ENCODE measurements around the gene DAB2. TPM values are rescaled to one million over a fixed set of nuclear protein-coding genes. Genes with fewer than 3 reads are reported as not detected.

DAB2 gene
- total RNA-seq, 1 experiment from 2014 or later = 135 TPM

GRCh38 chr5:39469176-39469575, 44.4 kb upstream of the DAB2 start:
- intact Hi-C loops (cut with micrococcal nuclease; ENCODE audit: unreplicated experiment) = no loop called here
- Mint-ChIP-seq H3K27me3 (ENCODE audit: insufficient read depth, unreplicated experiment) (no peaks in the 10 kb centered on the region), H3K27ac (ENCODE audit: unreplicated experiment) (no peak overlapping the region), H3K4me3 (ENCODE audit: unreplicated experiment) (no peak overlapping the region), H3K4me1 (ENCODE audit: low read depth, unreplicated experiment) (no peaks in the 10 kb centered on the region), H3K9me3 (ENCODE audit: unreplicated experiment) (no peaks in the 10 kb centered on the region), H3K36me3 (ENCODE audit: insufficient read depth, unreplicated experiment) (no peaks in the 10 kb centered on the region)
- ChIA-PET POLR2A (no interaction called here), CTCF (no interaction called here)
- no peaks in the 10 kb centered on the region for H3K36me3 ChIP-seq (ENCODE audit: control insufficient read depth, insufficient read depth, low read length)
- H3K27me3 ChIP-seq (replicated peaks; ENCODE audit: control insufficient read depth, insufficient read depth, low read length) = no peaks in the 10 kb centered on the region
- no peaks in the 10 kb centered on the region for H3K9me3 ChIP-seq
- BruUV-seq (replicated peaks) = no TSS peak
- TF ChIP-seq, protein P1, sequence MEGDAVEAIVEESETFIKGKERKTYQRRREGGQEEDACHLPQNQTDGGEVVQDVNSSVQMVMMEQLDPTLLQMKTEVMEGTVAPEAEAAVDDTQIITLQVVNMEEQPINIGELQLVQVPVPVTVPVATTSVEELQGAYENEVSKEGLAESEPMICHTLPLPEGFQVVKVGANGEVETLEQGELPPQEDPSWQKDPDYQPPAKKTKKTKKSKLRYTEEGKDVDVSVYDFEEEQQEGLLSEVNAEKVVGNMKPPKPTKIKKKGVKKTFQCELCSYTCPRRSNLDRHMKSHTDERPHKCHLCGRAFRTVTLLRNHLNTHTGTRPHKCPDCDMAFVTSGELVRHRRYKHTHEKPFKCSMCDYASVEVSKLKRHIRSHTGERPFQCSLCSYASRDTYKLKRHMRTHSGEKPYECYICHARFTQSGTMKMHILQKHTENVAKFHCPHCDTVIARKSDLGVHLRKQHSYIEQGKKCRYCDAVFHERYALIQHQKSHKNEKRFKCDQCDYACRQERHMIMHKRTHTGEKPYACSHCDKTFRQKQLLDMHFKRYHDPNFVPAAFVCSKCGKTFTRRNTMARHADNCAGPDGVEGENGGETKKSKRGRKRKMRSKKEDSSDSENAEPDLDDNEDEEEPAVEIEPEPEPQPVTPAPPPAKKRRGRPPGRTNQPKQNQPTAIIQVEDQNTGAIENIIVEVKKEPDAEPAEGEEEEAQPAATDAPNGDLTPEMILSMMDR (IDR thresholded peaks at IDR 0.05; ENCODE audit: insufficient read depth in 1 of 2, low read depth in 1 of 2, low read length in 1 of 2, severe bottlenecking in 1 of 2, unreplicated experiment in 1 of 2) = no peak
- no peak for DNase-seq
- peaks cover 9% of the 10 kb centered on the region; the same call in 1 of the 2 replicates for H3K4me1 ChIP-seq
- no peak overlapping the region for H3K4me3 ChIP-seq (ENCODE audit: low read depth, low read length)

GRCh38 chr5:39466846-39467245, 42.1 kb upstream of the DAB2 start:
- POLR2A ChIA-PET = no interaction called here
- Mint-ChIP-seq H3K27ac (ENCODE audit: unreplicated experiment) (no peak overlapping the region), H3K4me1 (ENCODE audit: low read depth, unreplicated experiment) (no peaks in the 10 kb centered on the region), H3K36me3 (ENCODE audit: insufficient read depth, unreplicated experiment) (no peaks in the 10 kb centered on the region), H3K4me3 (ENCODE audit: unreplicated experiment) (no peak overlapping the region), H3K9me3 (ENCODE audit: unreplicated experiment) (no peaks in the 10 kb centered on the region), H3K27me3 (ENCODE audit: insufficient read depth, unreplicated experiment) (no peaks in the 10 kb centered on the region)
- H3K4me1 ChIP-seq = peaks cover 9% of the 10 kb centered on the region; the same call in 1 of the 2 replicates
- TF ChIP-seq, protein P1 (IDR thresholded peaks at IDR 0.05; ENCODE audit: insufficient read depth in 1 of 2, low read depth in 1 of 2, low read length in 1 of 2, severe bottlenecking in 1 of 2, unreplicated experiment in 1 of 2) = no peak
- no TSS peak for BruUV-seq (replicated peaks)
- intact Hi-C loops (cut with micrococcal nuclease; ENCODE audit: unreplicated experiment) = no loop called here
- CTCF ChIA-PET = interaction anchor here (0.7 kb wide), 1 partner anchor 66 kb away, joined by 4 read pairs; no protein-coding TSS in a partner anchor
- no peaks in the 10 kb centered on the region for H3K27me3 ChIP-seq (replicated peaks; ENCODE audit: control insufficient read depth, insufficient read depth, low read length)
- no peak overlapping the region for H3K4me3 ChIP-seq (ENCODE audit: low read depth, low read length)
- DNase-seq = no peak
- no peaks in the 10 kb centered on the region for H3K9me3 ChIP-seq
- H3K36me3 ChIP-seq (ENCODE audit: control insufficient read depth, insufficient read depth, low read length) = no peaks in the 10 kb centered on the region

- no peak overlapping the region for H3K4me3 Mint-ChIP-seq (ENCODE audit: unreplicated experiment)
- ChIA-PET CTCF (no interaction called here), POLR2A (no interaction called here)
- no peak overlapping the region for H3K27ac Mint-ChIP-seq (ENCODE audit: unreplicated experiment)
- H3K27me3 ChIP-seq (replicated peaks; ENCODE audit: control insufficient read depth, insufficient read depth, low read length) = no peaks in the 10 kb centered on the region
- no TSS peak for BruUV-seq (replicated peaks)
- H3K36me3 Mint-ChIP-seq (ENCODE audit: insufficient read depth, unreplicated experiment) = no peaks in the 10 kb centered on the region
- H3K9me3 Mint-ChIP-seq (ENCODE audit: unreplicated experiment) = no peaks in the 10 kb centered on the region
- TF ChIP-seq, protein P1 (IDR thresholded peaks at IDR 0.05; ENCODE audit: insufficient read depth in 1 of 2, low read depth in 1 of 2, low read length in 1 of 2, severe bottlenecking in 1 of 2, unreplicated experiment in 1 of 2) = no peak
- no peaks in the 10 kb centered on the region for H3K4me1 Mint-ChIP-seq (ENCODE audit: low read depth, unreplicated experiment)
- intact Hi-C loops (cut with micrococcal nuclease; ENCODE audit: unreplicated experiment) = no loop called here
- no peaks in the 10 kb centered on the region for H3K9me3 ChIP-seq
- no peak for DNase-seq
- H3K36me3 ChIP-seq (ENCODE audit: control insufficient read depth, insufficient read depth, low read length) = no peaks in the 10 kb centered on the region
- H3K4me1 ChIP-seq = peaks cover 9% of the 10 kb centered on the region; the same call in 1 of the 2 replicates
- H3K27me3 Mint-ChIP-seq (ENCODE audit: insufficient read depth, unreplicated experiment) = no peaks in the 10 kb centered on the region
- no peak overlapping the region for H3K4me3 ChIP-seq (ENCODE audit: low read depth, low read length)
Observed at GRCh38 chr5:39465843-39466242, 41.1 kb upstream of the DAB2 start.
